ENCODE results near the gene PRKAG2.

The PRKAG2 gene

GRCh38 chr7:151866761-151867655 lies 9.9 kb downstream of the PRKAG2 start:
- no peak for DNase-seq (ENCODE audit: extremely low read depth in 1 of 2, low read depth in 1 of 2)

- DNase-seq (ENCODE audit: extremely low read depth in 1 of 2, low read depth in 1 of 2) = no peak
Measured at GRCh38 chr7:151866028-151866427, 10.9 kb downstream of the PRKAG2 start.

GRCh38 chr7:151865070-151865670 lies 11.7 kb downstream of the PRKAG2 start:
- DNase-seq (ENCODE audit: extremely low read depth in 1 of 2, low read depth in 1 of 2) = no peak

- no peak for DNase-seq (ENCODE audit: extremely low read depth in 1 of 2, low read depth in 1 of 2)
Measured at GRCh38 chr7:151864561-151864960, 12.4 kb downstream of the PRKAG2 start.

GRCh38 chr7:151864081-151864480 lies 12.8 kb downstream of the PRKAG2 start:
- DNase-seq (ENCODE audit: extremely low read depth in 1 of 2, low read depth in 1 of 2) = no peak

- no peak for DNase-seq (ENCODE audit: extremely low read depth in 1 of 2, low read depth in 1 of 2)
Measured at GRCh38 chr7:151863386-151864079, 13.4 kb downstream of the PRKAG2 start.

- no peak for DNase-seq (ENCODE audit: extremely low read depth in 1 of 2, low read depth in 1 of 2)
Measured at GRCh38 chr7:151862606-151863381, 14.1 kb downstream of the PRKAG2 start.

- no peak for DNase-seq (ENCODE audit: extremely low read depth in 1 of 2, low read depth in 1 of 2)
Measured at GRCh38 chr7:151861881-151862280, 15.0 kb downstream of the PRKAG2 start.

GRCh38 chr7:151860771-151861170 lies 16.1 kb downstream of the PRKAG2 start:
- no peak for DNase-seq (ENCODE audit: extremely low read depth in 1 of 2, low read depth in 1 of 2)

- no peak for DNase-seq (ENCODE audit: extremely low read depth in 1 of 2, low read depth in 1 of 2)
Measured at GRCh38 chr7:151859948-151860685, 16.8 kb downstream of the PRKAG2 start.

GRCh38 chr7:151859111-151859947 lies 17.6 kb downstream of the PRKAG2 start:
- DNase-seq (ENCODE audit: extremely low read depth in 1 of 2, low read depth in 1 of 2) = no peak

- DNase-seq (ENCODE audit: extremely low read depth in 1 of 2, low read depth in 1 of 2) = no peak
Measured at GRCh38 chr7:151858456-151858855, 18.5 kb downstream of the PRKAG2 start.

GRCh38 chr7:151857866-151858450 lies 19.0 kb downstream of the PRKAG2 start:
- DNase-seq (ENCODE audit: extremely low read depth in 1 of 2, low read depth in 1 of 2) = no peak

GRCh38 chr7:151857412-151857811 lies 19.5 kb downstream of the PRKAG2 start:
- no peak for DNase-seq (ENCODE audit: extremely low read depth in 1 of 2, low read depth in 1 of 2)

GRCh38 chr7:151856516-151856915 lies 20.4 kb downstream of the PRKAG2 start:
- DNase-seq (ENCODE audit: extremely low read depth in 1 of 2, low read depth in 1 of 2) = no peak

- no peak for DNase-seq (ENCODE audit: extremely low read depth in 1 of 2, low read depth in 1 of 2)
Measured at GRCh38 chr7:151856098-151856497, 20.8 kb downstream of the PRKAG2 start.

GRCh38 chr7:151854720-151855071 lies 22.2 kb downstream of the PRKAG2 start:
- DNase-seq (ENCODE audit: extremely low read depth in 1 of 2, low read depth in 1 of 2) = no peak

- no peak for DNase-seq (ENCODE audit: extremely low read depth in 1 of 2, low read depth in 1 of 2)
Measured at GRCh38 chr7:151853896-151854719, 22.8 kb downstream of the PRKAG2 start.
